AG09309 (cell line): ENCODE data around the gene NSMF.
"Not testable (repeated sequence)": the region's sequence is repeated elsewhere in the genome, so short reads cannot be mapped to it uniquely, and the experiment has no call there.

Source experiments
- DNase-seq: peaks from one replicate; pipeline ENCODE4 v3.0.0-alpha.2; 2010; ENCODE audit warnings: low read depth
- H3K4me3 ChIP-seq: 2 replicates; pipeline ENCODE4 v1.5.1; 2011; ENCODE audit warnings: mild to moderate bottlenecking, low read depth, low read length, moderate library complexity; ENCODE audit not compliant: control insufficient read depth
- CTCF ChIP-seq: IDR thresholded peaks from 2 replicates; pipeline ENCODE4 v1.5.1; 2011; ENCODE audit warnings: mild to moderate bottlenecking, low read depth, low read length, inconsistent platforms; ENCODE audit not compliant: insufficient read depth, control insufficient read depth; ENCODE audit errors: missing control alignments

NSMF gene

GRCh38 chr9:137452006-137452760, 7.0 kb downstream of the NSMF start:
- DNase-seq, result no peak
- TF ChIP-seq CTCF, result no peak
- H3K4me3 ChIP-seq, result no peak overlapping the region

DNA sequence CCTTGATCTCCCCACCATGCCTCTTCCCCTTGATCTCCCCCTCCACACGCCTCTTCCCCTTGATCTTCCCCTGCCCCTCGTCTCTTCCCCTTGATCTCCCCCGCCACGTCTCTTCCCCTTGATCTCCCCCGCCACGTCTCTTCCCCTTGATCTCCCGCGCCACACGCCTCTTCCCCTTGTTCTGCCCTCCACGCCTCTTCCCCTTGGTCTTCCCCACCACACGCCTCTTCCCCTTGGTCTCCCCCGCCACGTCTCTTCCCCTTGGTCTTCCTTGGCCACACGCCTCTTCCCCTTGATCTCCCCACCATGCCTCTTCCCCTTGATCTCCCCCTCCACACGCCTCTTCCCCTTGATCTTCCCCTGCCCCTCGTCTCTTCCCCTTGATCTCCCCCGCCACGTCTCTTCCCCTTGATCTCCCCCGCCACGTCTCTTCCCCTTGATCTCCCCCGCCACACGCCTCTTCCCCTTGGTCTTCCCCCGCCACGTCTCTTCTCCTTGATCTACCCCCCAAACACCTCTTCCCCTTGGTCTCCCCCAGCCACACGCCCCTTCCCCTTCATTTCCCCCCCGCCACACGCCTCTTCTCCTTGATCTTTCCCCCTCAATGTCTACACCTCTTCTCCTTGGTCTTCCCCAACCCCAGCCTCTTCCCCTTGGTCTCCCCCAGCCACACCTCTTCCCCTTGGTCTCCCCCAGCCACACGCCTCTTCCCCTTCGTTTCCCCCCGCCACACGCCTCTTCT, 7.7 kb downstream of the NSMF start:
- H3K4me3 ChIP-seq, DNase-seq: not testable (repeated sequence)

- not testable (repeated sequence) for H3K4me3 ChIP-seq
Measured at GRCh38 chr9:137450539-137451222, 8.5 kb downstream of the NSMF start.

DNA sequence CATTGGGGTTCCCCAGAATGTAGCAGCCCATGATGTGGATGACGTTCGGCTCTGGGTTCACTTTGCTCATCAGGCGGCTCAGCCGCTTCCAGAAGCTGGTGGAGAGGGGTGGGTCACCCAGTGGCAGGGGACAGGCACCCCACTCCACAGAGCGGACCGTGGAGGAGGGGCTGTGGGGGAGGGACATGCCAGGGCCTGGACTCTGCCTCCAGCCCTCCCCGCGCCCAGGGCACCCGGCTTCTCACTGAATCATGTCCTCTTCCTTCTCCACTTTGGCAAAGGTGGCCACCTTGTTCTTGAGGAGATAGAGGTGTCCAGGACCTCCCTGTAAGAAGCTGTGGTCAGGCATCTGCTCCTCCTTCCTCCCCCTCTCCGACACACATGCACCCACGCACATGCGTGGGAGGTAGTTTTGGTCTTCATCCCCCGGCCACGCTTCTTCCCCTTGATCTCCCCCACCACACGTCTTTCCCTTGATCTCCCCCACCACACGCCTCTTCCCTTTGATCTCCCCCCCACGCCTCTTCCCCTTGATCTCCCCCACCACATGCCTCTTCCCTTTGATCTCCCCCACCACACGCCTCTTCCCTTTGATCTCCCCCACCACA, 9.1 kb downstream of the NSMF start:
- DNase-seq, result no peak
- no peak overlapping the region for H3K4me3 ChIP-seq
- TF ChIP-seq CTCF, result no peak

More at GRCh38 chr9:137450539-137451222, 8.5 kb downstream of the NSMF start:
- not testable (repeated sequence) for DNase-seq

DNA sequence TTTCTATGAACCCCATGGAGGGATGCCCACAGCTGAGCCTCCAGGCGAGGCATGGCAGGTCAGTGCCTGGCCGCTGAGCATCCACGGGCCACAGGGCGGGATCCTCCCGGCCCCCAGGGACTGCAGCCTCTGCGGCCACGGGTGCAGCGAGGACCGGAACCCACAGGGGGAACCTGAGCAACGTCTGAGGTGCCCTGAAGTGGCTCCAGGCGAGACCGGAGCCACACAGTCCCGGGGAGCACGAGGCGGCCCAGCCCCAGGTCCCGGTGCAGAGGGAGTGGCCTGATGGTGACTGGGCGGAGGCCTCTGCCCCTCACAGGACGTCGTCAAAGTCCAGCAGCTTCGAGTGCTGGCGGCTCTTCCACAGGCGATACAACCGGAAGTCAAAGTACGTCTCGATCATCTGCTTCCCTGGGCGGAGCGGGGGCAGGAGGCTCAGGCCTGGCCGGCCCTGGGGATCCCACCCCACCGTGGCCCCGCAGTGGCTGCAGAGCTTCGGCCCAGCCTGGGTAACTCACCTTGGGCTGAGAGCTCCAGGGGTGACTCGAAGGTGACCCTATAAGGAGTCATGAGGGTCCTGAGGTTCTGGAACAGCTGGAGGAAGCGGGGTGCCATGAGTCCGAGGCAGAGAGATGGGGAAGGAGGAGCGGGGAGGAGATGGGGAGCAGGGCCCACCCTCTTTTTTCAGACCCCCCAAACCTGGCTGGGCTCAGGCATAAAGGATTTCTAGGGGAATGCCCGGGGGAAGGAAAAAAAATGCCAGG, 9.9 kb downstream of the NSMF start:
- TF ChIP-seq CTCF, result no peak
- no peak for DNase-seq
- no peak overlapping the region for H3K4me3 ChIP-seq

DNA sequence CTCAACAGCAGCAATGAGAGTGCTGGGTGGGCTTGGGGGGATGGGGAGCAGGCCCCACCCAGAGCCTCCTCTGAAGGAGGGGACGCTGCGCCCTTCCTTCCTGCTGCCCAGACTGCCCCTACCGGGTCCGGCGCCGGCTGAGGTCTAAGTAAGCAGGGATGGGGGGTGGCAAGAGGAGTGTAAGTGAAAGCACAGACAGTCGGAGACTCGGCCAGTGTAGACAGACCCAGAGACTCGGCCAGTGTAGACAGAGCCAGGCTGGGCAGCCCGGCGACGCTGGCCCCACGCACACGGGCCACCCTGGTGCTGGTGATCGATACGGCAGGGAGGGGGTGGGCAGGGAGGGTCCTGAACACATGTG, 10.6 kb downstream of the NSMF start:
- TF ChIP-seq CTCF, result no peak
- DNase-seq, result no peak
- H3K4me3 ChIP-seq, result no peak overlapping the region
